Suprapubic skin (tissue), 4 donors: ENCODE data around the gene CYTIP. TPM values are rescaled to one million over a fixed set of nuclear protein-coding genes. Genes with fewer than 3 reads are reported as not detected.

Source experiments
- DNase-seq, 2 donors: peaks; one replicate each; pipeline ENCODE4 v3.0.0-alpha.2; 2019; ENCODE audit warnings: low spot score in 2 of 2
- H3K27ac ChIP-seq: fragments of 200-600 bp; sonication (generic); one replicate; pipeline ENCODE4 v1.5.1; 2019
- H3K27me3 ChIP-seq: fragments of 200-600 bp; sonication (generic); one replicate; pipeline ENCODE4 v1.5.1; 2019
- H3K36me3 ChIP-seq: fragments of 200-600 bp; sonication (generic); one replicate; pipeline ENCODE4 v1.5.1; 2019
- H3K4me1 ChIP-seq: fragments of 200-600 bp; sonication (generic); one replicate; pipeline ENCODE4 v1.5.1; 2019
- H3K4me3 ChIP-seq: fragments of 200-600 bp; sonication (generic); one replicate; pipeline ENCODE4 v1.5.1; 2019; ENCODE audit warnings: mild to moderate bottlenecking
- H3K9me3 ChIP-seq: fragments of 200-600 bp; sonication (generic); one replicate; pipeline ENCODE4 v1.5.1; 2019
- CTCF ChIP-seq, 2 donors: fragments of 200-600 bp in 1 of 2; fragments of 450-650 bp in 1 of 2; sonication (generic) in 1 of 2; IDR thresholded peaks; one replicate each; pipeline ENCODE4 v1.5.1; 2016 to 2019; ENCODE audit warnings: antibody characterized with exemption in 2 of 2, mild to moderate bottlenecking in 1 of 2, moderate library complexity in 1 of 2
- EP300 ChIP-seq: sonication (generic); formaldehyde crosslinking; IDR thresholded peaks from one replicate; pipeline ENCODE4 v1.6.1; 2017; ENCODE audit warnings: antibody characterized with exemption
- POLR2A ChIP-seq, 2 donors: fragments of 450-650 bp; IDR thresholded peaks; one replicate each; pipeline ENCODE4 v1.6.1; 2017; ENCODE audit warnings: antibody characterized with exemption in 2 of 2, mild to moderate bottlenecking in 2 of 2, moderate library complexity in 2 of 2
- POLR2AphosphoS5 ChIP-seq, 3 donors: sonication (generic); formaldehyde crosslinking; IDR thresholded peaks; one replicate each; pipeline ENCODE4 v1.6.1; 2017; ENCODE audit warnings: antibody characterized with exemption in 3 of 3
- WGBS: methylation state at CpG from one replicate; pipeline ENCODE4 v1.1.5; 2018; 5-methylcytosine and 5-hydroxymethylcytosine counted together
- total RNA-seq, 4 donors: library from RNA; depleted of rRNA; stranded (reverse); fragments of >200 nt; gene quantifications; one replicate each; pipeline ENCODE4 v1.1.0, GENCODE V29; 2016

CYTIP gene
- total RNA-seq, result 1 to 10 TPM; 2.1 to 9.6 (median 6.1) TPM

- WGBS, result 79% methylated on average over 13 of the region's 13 CpGs
- peak within 1 kb of the TSS; percentile 44 for H3K27ac ChIP-seq
Observed at GRCh38 chr2:157443795-157444640, at the start of gene CYTIP. Gene CYTIP (minus strand): TSS chr2:157444089. CDS start chr2:157444020, 69 bp downstream.

GRCh38 chr2:157492189-157492773, 48.4 kb upstream of the CYTIP start:
- Histone ChIP-seq H3K27me3 (no peaks in the 10 kb centered on the region), H3K27ac (no peak overlapping the region), H3K4me3 (no peak overlapping the region), H3K9me3 (no peaks in the 10 kb centered on the region), H3K36me3 (no peaks in the 10 kb centered on the region), H3K4me1 (no peaks in the 10 kb centered on the region)
- WGBS, result 6% methylated on average over 5 of the region's 5 CpGs
- peak in 1 of 2 donors; percentile 64 for DNase-seq
- TF ChIP-seq CTCF (IDR thresholded peaks at IDR 0.05), result peak in 1 of 2 donors; percentile 65
- TF ChIP-seq EP300, result no peak

More at GRCh38 chr2:157443795-157444640, at the start of gene CYTIP:
- Histone ChIP-seq H3K9me3 (no peaks in the 10 kb centered on the region), H3K4me1 (peaks cover 5% of the 10 kb centered on the region), H3K27me3 (no peaks in the 10 kb centered on the region), H3K36me3 (no peaks in the 10 kb centered on the region), H3K4me3 (peak within 1 kb of the TSS; percentile 28)
- DNase-seq, result no peak
- peak in 1 of 2 donors; percentile 27 for TF ChIP-seq POLR2A (IDR thresholded peaks at IDR 0.05)
- TF ChIP-seq EP300, result no peak
- no peak for TF ChIP-seq POLR2AphosphoS5 (IDR thresholded peaks at IDR 0.05)
- TF ChIP-seq CTCF (IDR thresholded peaks at IDR 0.05), result no peak

- no peak overlapping the region for H3K4me3 ChIP-seq
- no peak overlapping the region for H3K27ac ChIP-seq
- peaks cover 3% of the 10 kb centered on the region for H3K27me3 ChIP-seq
- TF ChIP-seq CTCF (IDR thresholded peaks at IDR 0.05) (no peak), POLR2AphosphoS5 (IDR thresholded peaks at IDR 0.05) (no peak), POLR2A (IDR thresholded peaks at IDR 0.05) (no peak), EP300 (no peak)
- DNase-seq, result no peak
- 88% methylated on average over 1 of the region's 1 CpG for WGBS
- H3K9me3 ChIP-seq, result no peaks in the 10 kb centered on the region
- no peaks in the 10 kb centered on the region for H3K4me1 ChIP-seq
- no peaks in the 10 kb centered on the region for H3K36me3 ChIP-seq
Observed at GRCh38 chr2:157489983-157490382, 46.1 kb upstream of the CYTIP start.

GRCh38 chr2:157488877-157489276, 45.0 kb upstream of the CYTIP start:
- no peak overlapping the region for H3K4me3 ChIP-seq
- no peaks in the 10 kb centered on the region for H3K9me3 ChIP-seq
- no peak for TF ChIP-seq EP300
- no peak for TF ChIP-seq CTCF (IDR thresholded peaks at IDR 0.05)
- no peak for TF ChIP-seq POLR2AphosphoS5 (IDR thresholded peaks at IDR 0.05)
- H3K27me3 ChIP-seq, result peaks cover 3% of the 10 kb centered on the region
- no peaks in the 10 kb centered on the region for H3K36me3 ChIP-seq
- H3K27ac ChIP-seq, result no peak overlapping the region
- WGBS, result 66% methylated on average over 3 of the region's 3 CpGs
- no peaks in the 10 kb centered on the region for H3K4me1 ChIP-seq
- no peak for DNase-seq

GRCh38 chr2:157487747-157488146, 43.9 kb upstream of the CYTIP start:
- Histone ChIP-seq H3K9me3 (no peaks in the 10 kb centered on the region), H3K4me1 (no peaks in the 10 kb centered on the region), H3K4me3 (no peak overlapping the region), H3K27ac (no peak overlapping the region), H3K27me3 (peaks cover 3% of the 10 kb centered on the region), H3K36me3 (no peaks in the 10 kb centered on the region)
- 55% methylated on average over 3 of the region's 3 CpGs for WGBS
- no peak for DNase-seq
- TF ChIP-seq POLR2A (IDR thresholded peaks at IDR 0.05), result no peak
- no peak for TF ChIP-seq EP300
- no peak for TF ChIP-seq POLR2AphosphoS5 (IDR thresholded peaks at IDR 0.05)
- TF ChIP-seq CTCF (IDR thresholded peaks at IDR 0.05), result no peak
